Esophagus squamous epithelium (tissue), 4 donors: ENCODE measurements around the gene BMF.

ENCODE experiments used
- CTCF ChIP-seq, 6 experiments: fragments of 450-650 bp in 4 of 6; fragments of 200-600 bp in 2 of 6; sonication (generic) in 2 of 6; IDR thresholded peaks; one replicate each; pipeline ENCODE4 v1.5.1; 2016 to 2019; ENCODE audit warnings: antibody characterized with exemption in 6 of 6, mild to moderate bottlenecking in 4 of 6, moderate library complexity in 4 of 6
- POLR2A ChIP-seq, 4 donors: fragments of 450-650 bp; IDR thresholded peaks; one replicate each; pipeline ENCODE4 v1.6.1; 2017; ENCODE audit warnings: antibody characterized with exemption in 4 of 4, mild to moderate bottlenecking in 4 of 4, moderate library complexity in 3 of 4

- no peak for TF ChIP-seq POLR2A (IDR thresholded peaks at IDR 0.05)
- no peak for TF ChIP-seq CTCF (IDR thresholded peaks at IDR 0.05)
These were observed 52.9 kb downstream of the BMF start for GRCh38 chr15:40055576-40056293.
